Activated T-helper 17 cell treated with anti-CD3 and anti-CD28 coated beads, Interleukin-2, amount 50 U/mL, for 72 hours (primary cell): ENCODE measurements around the gene WAPL. TPM values are rescaled to one million over a fixed set of nuclear protein-coding genes. Genes with fewer than 3 reads are reported as not detected.

Experiments
- ATAC-seq: fragments of 150-1000 bp; cut with Tn5 transposase; replicated peaks from 2 replicates; pipeline ENCODE4 v1.10.0; 2021; ENCODE audit warnings: mild to moderate bottlenecking, moderate library complexity
- H3K27ac Mint-ChIP-seq: one replicate; pipeline ENCODE4 v1.8.0; 2022; ENCODE audit warnings: mixed read lengths
- H3K27me3 Mint-ChIP-seq: one replicate; pipeline ENCODE4 v1.8.0; 2022; ENCODE audit warnings: mixed read lengths
- H3K36me3 Mint-ChIP-seq: one replicate; pipeline ENCODE4 v1.8.0; 2022; ENCODE audit warnings: low read depth, mild to moderate bottlenecking, mixed read lengths
- H3K4me1 Mint-ChIP-seq: one replicate; pipeline ENCODE4 v1.8.0; 2022; ENCODE audit warnings: mixed read lengths
- H3K4me3 Mint-ChIP-seq: one replicate; pipeline ENCODE4 v1.8.0; 2022; ENCODE audit warnings: mild to moderate bottlenecking, mixed read lengths
- H3K9me3 Mint-ChIP-seq: one replicate; pipeline ENCODE4 v1.8.0; 2022; ENCODE audit warnings: mixed read lengths
- total RNA-seq, 2 donors: library from RNA; stranded (reverse); gene quantifications; one replicate each; pipeline ENCODE4 v1.2.3, GENCODE V29; 2022

Gene WAPL
- total RNA-seq, 2 donors from 2014 or later: 39.2 to 51.5 TPM

DNA sequence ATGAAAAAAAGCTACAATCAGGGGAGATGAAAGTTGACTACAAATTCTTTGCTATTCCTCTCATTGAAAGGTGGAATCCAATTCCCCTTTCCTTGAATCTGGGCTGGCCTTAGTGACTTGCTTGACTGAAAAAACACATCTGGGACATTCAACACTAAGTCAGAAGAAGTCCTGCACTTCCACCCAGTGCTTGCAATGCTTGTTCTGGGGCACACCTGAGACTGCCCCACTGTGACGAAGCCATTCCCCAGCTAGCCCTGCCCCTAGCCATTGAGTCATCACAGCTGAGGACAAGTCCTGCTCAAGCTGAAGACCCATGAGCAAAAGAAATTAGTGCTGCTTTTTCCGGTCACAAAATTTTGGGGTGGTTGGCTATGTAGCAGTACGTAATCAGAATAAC lies 135.8 kb downstream of the WAPL start:
- H3K27ac Mint-ChIP-seq: no peak overlapping the region
- peaks cover 41% of the 10 kb centered on the region for H3K27me3 Mint-ChIP-seq
- H3K4me1 Mint-ChIP-seq: no peaks in the 10 kb centered on the region
- no peaks in the 10 kb centered on the region for H3K36me3 Mint-ChIP-seq
- no peak for ATAC-seq
- H3K9me3 Mint-ChIP-seq: no peaks in the 10 kb centered on the region
- no peak overlapping the region for H3K4me3 Mint-ChIP-seq

Other genes with a start within 250 kb of the WAPL start
- gene GRID1, start 155.0 kb downstream of the WAPL start, total RNA-seq: not detected
- gene OPN4, start 132.8 kb upstream of the WAPL start, total RNA-seq: not detected
- under 1 TPM in 1 of 2 donors, not detected in 1; 0.11 TPM for gene LDB3, start 146.7 kb upstream of the WAPL start, total RNA-seq
- 10 to 100 TPM; 11.1 to 14.4 TPM for gene BMPR1A, start 234.8 kb upstream of the WAPL start, total RNA-seq